A549 treated with dexamethasone at 1 μM for 4 hours (cell line): ENCODE measurements around the gene DIS3L. TPM values are rescaled to one million over a fixed set of nuclear protein-coding genes. Genes with fewer than 3 reads are reported as not detected.

Experiments used
- total RNA-seq: library from RNA; stranded (reverse); fragments of 200-300 nt; extraction: Qiagen RNA extraction; gene quantifications from 5 replicates; pipeline ENCODE4 v1.2.3, GENCODE V29; 2022

Gene DIS3L
- total RNA-seq = 30.6 to 38.9 TPM (median 33.6 TPM) in 5 replicates

DNA sequence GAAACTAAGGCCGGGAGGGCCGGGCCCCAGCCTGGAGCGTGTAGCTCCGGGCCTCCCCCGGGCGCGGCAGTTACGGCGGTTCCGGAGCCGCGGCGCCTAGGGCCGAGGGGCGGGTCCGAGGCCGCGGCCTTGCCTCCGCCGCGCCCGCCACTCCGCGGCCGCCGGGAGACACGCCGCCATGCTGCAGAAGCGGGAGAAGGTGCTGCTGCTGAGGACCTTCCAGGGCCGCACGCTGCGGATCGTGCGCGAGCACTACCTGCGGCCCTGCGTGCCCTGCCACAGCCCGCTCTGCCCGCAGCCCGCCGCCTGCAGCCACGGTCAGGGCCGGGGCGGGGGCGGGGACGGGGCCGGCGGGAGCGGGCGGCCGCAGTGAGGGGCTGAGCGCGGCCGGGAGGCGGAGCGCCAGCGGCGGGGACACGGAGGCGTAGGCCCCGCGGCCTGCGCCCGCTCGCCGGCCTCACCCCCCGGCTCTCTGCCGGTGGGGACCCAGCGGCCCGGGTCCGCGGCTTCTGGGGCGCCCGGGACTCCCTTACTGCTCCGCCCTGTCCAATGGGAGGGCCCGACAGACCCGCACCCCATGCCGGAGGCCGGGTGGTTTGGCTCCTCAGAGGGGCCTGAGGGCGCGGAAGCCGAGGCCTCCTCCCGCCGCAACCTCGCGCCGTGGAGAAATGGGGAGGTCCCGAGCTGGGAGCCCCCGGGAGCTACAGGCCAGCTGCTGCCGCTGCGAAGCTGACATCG is at the start of gene DIS3L:
TSS of gene DIS3L (plus strand) at position 150 of the 738 bp plus-strand sequence. CDS start at position 179, 29 bp downstream.

GRCh38 chr15:66253418-66254088 is 39.8 kb upstream of the DIS3L start, which contains the start of gene MEGF11:
MEGF11 (minus strand) TSS chr15:66253750; CDS start chr15:66128403, 125,347 bp downstream.

GRCh38 chr15:66356359-66357236 is 63.2 kb downstream of the DIS3L start, which contains the start of gene TIPIN:
TIPIN (minus strand) TSS chr15:66356685; CDS start chr15:66352947, 3,738 bp downstream.

Other genes with a start within 250 kb of the DIS3L start
- 0.08 to 0.61 TPM (median 0.47 TPM) in 5 replicates for gene MEGF11, start 39.8 kb upstream of the DIS3L start, total RNA-seq
- gene TIPIN, start 63.1 kb downstream of the DIS3L start, total RNA-seq = 20.8 to 28.5 TPM (median 23.7 TPM) in 5 replicates
- gene MAP2K1, start 93.3 kb downstream of the DIS3L start, total RNA-seq = 81.4 to 121 TPM (median 117 TPM) in 5 replicates
- 42.6 to 53.2 TPM (median 43.7 TPM) in 5 replicates for gene SNAPC5, start 204.2 kb downstream of the DIS3L start, total RNA-seq
- 5,382 to 5,921 TPM (median 5,526 TPM) in 5 replicates for gene RPL4, start 211.3 kb downstream of the DIS3L start, total RNA-seq
- 31.4 to 40.0 TPM (median 34.2 TPM) in 5 replicates for gene ZWILCH, start 211.8 kb downstream of the DIS3L start, total RNA-seq